Stimulated activated naive CD8-positive, alpha-beta T cell treated with anti-CD3 and anti-CD28 coated beads, Interleukin-15, Interleukin-2, amounts not matched to agents 100 ng/mL and 50 ng/mL, for 24 hours (primary cell): ENCODE data around the gene SPDYA.

ENCODE experiments used
- H3K27ac Mint-ChIP-seq: one replicate; pipeline ENCODE4 v1.8.0; 2021; ENCODE audit warnings: mild to moderate bottlenecking, mixed read lengths
- H3K27me3 Mint-ChIP-seq: one replicate; pipeline ENCODE4 v1.8.0; 2021; ENCODE audit warnings: mixed read lengths
- H3K36me3 Mint-ChIP-seq: one replicate; pipeline ENCODE4 v1.8.0; 2021; ENCODE audit warnings: low read depth, mixed read lengths
- H3K4me1 Mint-ChIP-seq: one replicate; pipeline ENCODE4 v1.8.0; 2021; ENCODE audit warnings: low read depth, mixed read lengths
- H3K4me3 Mint-ChIP-seq: one replicate; pipeline ENCODE4 v1.8.0; 2021; ENCODE audit warnings: mild to moderate bottlenecking, mixed read lengths
- H3K9me3 Mint-ChIP-seq: one replicate; pipeline ENCODE4 v1.8.0; 2021; ENCODE audit warnings: mixed read lengths

SPDYA gene

DNA sequence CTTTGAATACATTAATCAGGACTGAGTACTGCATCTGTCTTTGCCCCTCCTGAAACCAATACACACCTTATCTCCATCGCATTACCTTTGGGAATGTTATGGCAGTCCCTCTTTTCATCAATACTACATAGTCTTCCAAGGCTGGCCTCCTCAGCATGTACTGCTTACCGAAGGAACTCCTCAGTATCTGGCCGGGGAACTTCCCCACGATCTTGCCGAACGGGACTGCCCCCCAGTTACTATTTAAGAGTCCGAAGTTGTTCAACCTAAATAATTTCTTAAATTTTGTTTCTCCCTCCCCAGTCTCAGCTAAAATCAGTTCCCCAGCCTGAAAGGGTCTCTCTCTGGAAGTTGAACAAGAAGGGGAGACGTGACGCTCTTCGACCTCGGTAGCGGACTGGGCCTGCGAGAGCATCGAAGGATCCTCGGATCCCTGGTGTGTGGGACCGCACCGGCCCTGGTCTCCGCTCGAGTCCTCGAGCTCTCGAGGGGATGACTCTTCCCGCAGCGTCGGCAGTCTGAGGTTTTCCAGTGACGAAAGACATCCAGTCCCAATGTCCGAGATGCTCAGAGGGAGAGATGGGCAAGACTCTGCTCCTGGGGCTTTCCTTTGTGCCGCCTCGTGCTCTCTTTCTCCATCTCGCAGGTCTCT is 59.0 kb downstream of the SPDYA start:
- peaks cover 50% of the 10 kb centered on the region for H3K4me1 Mint-ChIP-seq
- peak overlapping the region; percentile 99 for H3K4me3 Mint-ChIP-seq
- H3K27me3 Mint-ChIP-seq = no peaks in the 10 kb centered on the region
- H3K9me3 Mint-ChIP-seq = no peaks in the 10 kb centered on the region
- H3K36me3 Mint-ChIP-seq = peaks cover 17% of the 10 kb centered on the region
- H3K27ac Mint-ChIP-seq = peak overlapping the region; percentile 96

DNA sequence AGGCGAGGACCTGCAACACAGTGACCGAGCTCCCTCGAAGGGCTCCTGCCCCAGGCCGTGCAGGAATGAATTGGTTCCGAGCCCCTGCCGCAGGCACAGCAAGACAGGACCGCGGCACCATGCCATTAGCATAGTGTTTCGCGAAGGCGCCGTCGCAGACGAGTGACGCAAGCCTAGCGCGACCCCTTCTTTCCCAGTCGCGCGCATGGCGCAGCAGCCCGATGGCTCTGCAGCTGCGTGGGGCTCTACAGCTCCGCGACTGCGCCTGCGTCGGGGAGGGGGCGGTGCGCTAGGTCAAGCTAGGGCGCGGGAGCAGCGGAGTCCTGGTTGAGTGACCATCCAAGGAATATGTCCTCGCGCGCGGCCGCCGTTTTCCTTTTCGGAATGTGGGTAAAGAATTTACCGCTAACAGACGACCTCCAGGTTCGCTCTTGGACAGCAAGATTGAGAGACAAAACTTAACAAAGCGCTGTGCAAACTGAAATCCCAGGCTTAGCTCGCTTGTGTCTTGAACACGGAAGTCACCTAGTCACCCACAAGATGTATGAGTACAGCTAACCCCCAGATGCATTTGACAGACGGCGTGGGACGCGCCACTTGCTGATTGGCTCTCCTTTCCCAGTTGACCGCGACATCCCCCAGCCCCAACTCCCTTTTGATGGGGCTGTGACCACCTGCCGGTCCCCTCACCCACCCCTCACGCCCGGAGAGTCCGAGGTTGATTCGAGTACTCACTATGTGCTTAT is 59.7 kb downstream of the SPDYA start, which contains the start of gene TRMT61B:
Gene TRMT61B, minus strand, starts transcription at position 164 of the 746 bp plus-strand sequence. Its CDS starts 32 bp downstream, at position 132.
- Mint-ChIP-seq H3K36me3 (peaks cover 12% of the 10 kb centered on the region), H3K4me1 (peaks cover 43% of the 10 kb centered on the region), H3K27ac (peak within 1 kb of the TSS; percentile 96), H3K4me3 (peak within 1 kb of the TSS; percentile 99), H3K27me3 (no peaks in the 10 kb centered on the region), H3K9me3 (no peaks in the 10 kb centered on the region)

DNA sequence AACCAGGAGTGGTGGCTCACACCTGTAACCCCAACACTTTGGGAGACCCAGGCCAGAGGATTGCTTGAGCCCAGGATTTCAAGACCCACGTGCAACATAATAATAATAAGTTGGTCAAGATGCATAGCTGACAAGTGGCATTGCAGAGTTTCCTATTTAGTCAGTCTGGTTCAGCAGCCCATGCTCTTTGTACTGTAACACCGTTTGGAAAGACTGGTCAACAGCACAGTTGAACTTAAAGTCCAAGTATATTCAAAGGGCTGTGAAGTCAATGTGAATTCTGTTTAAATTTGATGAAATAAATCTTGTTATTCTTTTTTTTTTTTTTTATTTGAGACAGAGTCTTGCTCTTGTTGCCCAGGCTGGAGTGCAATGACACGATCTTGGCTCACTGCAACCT is 61.0 kb downstream of the SPDYA start:
- H3K27ac Mint-ChIP-seq = no peak overlapping the region
- H3K9me3 Mint-ChIP-seq = no peaks in the 10 kb centered on the region
- H3K36me3 Mint-ChIP-seq = peaks cover 11% of the 10 kb centered on the region
- peaks cover 34% of the 10 kb centered on the region for H3K4me1 Mint-ChIP-seq
- peaks cover 6% of the 10 kb centered on the region for H3K27me3 Mint-ChIP-seq
- H3K4me3 Mint-ChIP-seq = no peak overlapping the region

GRCh38 chr2:28880193-28880592 is 69.6 kb downstream of the SPDYA start:
- Mint-ChIP-seq H3K27ac (no peak overlapping the region), H3K4me3 (no peak overlapping the region), H3K36me3 (no peaks in the 10 kb centered on the region), H3K9me3 (no peaks in the 10 kb centered on the region), H3K4me1 (no peaks in the 10 kb centered on the region), H3K27me3 (peaks cover 25% of the 10 kb centered on the region)

DNA sequence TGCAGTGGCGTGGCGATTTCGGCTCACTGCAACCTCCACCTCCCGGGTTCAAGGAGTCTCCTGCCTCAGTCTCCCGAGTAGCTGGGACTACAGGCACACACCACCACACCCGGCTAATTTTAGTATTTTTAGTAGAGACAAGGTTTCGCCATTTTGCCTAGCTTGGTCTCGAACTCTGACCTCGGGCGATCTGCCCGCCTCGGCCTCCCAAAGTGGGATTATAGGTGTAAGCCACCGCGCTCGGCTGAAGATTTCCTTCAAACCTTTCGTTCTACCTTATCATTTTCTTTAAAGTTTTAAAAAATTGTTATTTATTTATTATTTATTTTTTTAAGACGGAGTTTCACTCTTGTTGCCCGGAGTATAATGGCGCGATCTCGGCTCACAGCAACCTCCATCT is 82.9 kb downstream of the SPDYA start:
- H3K36me3 Mint-ChIP-seq = peaks cover 33% of the 10 kb centered on the region
- no peak overlapping the region for H3K27ac Mint-ChIP-seq
- no peaks in the 10 kb centered on the region for H3K27me3 Mint-ChIP-seq
- H3K4me1 Mint-ChIP-seq = peaks cover 31% of the 10 kb centered on the region
- no peaks in the 10 kb centered on the region for H3K9me3 Mint-ChIP-seq
- H3K4me3 Mint-ChIP-seq = peak overlapping the region; percentile 35

DNA sequence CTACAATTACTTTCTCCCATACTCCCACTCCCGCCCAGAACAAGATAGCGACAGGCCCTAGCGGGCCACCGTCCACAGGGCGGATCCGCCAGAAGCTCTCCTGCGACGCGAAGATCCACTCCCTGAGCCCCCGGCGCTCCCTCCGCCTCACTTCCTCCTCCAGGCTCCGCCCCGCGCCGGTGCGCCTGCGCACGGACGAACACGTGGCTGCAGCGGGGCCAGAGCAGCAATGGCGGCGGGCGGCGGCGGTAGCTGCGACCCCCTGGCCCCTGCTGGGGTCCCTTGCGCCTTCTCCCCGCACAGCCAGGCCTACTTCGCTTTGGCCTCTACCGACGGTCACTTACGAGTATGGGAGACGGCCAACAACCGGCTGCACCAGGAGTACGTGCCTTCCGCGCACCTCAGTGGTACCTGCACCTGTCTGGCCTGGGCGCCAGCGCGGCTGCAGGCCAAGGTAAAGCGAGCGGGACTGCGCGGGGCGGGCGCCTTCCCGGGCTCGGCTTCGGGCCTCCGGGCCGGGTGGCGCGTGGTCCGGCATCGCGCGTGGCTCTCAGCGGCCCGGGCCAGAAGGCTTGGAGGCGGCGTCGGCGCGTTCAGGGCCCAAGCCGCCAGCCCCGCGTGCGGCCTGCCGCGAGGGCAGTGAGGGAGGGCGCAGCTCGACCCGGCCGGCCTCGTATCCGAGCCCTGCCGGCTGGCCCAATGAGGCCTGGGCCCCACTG is 84.0 kb downstream of the SPDYA start, which contains the start of gene WDR43:
Gene WDR43, plus strand, starts transcription at position 198 of the 719 bp plus-strand sequence. Its CDS starts 32 bp downstream, at position 230.
- H3K27me3 Mint-ChIP-seq = no peaks in the 10 kb centered on the region
- peaks cover 42% of the 10 kb centered on the region for H3K4me1 Mint-ChIP-seq
- peak within 1 kb of the TSS; percentile 99 for H3K27ac Mint-ChIP-seq
- peaks cover 45% of the 10 kb centered on the region for H3K36me3 Mint-ChIP-seq
- H3K4me3 Mint-ChIP-seq = peak within 1 kb of the TSS; percentile 98
- H3K9me3 Mint-ChIP-seq = no peaks in the 10 kb centered on the region

DNA sequence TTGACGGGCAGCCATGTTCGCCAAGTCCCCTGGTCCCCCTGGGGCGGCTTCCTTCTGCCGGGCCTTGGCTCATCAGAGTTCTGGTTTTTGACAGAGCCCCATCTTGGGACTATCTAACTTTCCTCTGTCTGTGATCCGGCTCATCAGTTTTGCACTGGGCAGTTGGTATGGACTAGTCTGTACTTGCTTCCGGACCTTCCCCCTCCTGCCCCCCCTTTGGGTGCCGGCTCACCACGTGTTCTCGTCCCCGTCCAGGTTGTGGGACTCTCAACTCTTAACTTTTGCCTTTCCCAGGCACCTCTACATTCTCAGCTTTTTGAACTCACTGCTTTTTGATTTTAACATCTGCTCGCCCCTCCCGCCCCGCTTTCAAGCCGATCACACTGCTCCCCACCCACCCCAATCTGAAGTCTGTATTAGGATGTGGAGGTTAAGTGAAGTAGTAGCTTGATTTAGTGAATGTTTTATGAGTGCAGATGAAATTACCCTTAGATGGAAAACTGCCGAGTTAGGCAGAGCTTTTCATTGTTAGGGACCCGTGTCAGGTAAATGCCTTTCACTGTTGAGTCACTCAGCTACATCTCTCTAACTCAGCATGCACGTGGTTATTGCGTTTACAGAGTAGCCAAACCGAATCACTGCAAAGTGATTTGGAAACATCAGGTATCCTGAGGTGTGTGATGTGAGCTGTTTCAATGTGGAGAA is 84.7 kb downstream of the SPDYA start:
- H3K36me3 Mint-ChIP-seq = peaks cover 49% of the 10 kb centered on the region
- peaks cover 49% of the 10 kb centered on the region for H3K4me1 Mint-ChIP-seq
- H3K9me3 Mint-ChIP-seq = no peaks in the 10 kb centered on the region
- H3K27ac Mint-ChIP-seq = peak overlapping the region; percentile 99
- peak overlapping the region; percentile 98 for H3K4me3 Mint-ChIP-seq
- H3K27me3 Mint-ChIP-seq = no peaks in the 10 kb centered on the region

DNA sequence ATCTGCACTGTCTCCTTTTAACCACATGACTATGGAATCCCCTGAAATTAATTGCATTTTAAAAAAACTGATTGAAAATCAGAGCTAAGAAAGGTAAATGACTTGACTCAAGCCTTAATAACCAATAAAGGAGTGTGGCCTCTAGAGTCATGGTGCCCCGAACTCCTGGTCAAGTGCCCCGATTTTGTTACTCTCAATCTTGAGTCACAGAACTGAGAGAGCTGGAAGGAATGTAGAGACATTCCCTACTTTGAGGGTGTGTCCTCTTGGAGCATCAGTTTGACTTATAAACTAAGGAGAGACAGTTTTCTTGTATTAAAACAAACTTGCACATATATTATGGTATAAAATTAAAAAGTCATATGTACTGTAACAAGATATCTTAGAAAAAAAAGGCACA is 86.3 kb downstream of the SPDYA start:
- Mint-ChIP-seq H3K4me1 (peaks cover 62% of the 10 kb centered on the region), H3K27me3 (no peaks in the 10 kb centered on the region), H3K36me3 (peaks cover 64% of the 10 kb centered on the region), H3K4me3 (peak overlapping the region; percentile 98), H3K9me3 (no peaks in the 10 kb centered on the region), H3K27ac (peak overlapping the region; percentile 45)

DNA sequence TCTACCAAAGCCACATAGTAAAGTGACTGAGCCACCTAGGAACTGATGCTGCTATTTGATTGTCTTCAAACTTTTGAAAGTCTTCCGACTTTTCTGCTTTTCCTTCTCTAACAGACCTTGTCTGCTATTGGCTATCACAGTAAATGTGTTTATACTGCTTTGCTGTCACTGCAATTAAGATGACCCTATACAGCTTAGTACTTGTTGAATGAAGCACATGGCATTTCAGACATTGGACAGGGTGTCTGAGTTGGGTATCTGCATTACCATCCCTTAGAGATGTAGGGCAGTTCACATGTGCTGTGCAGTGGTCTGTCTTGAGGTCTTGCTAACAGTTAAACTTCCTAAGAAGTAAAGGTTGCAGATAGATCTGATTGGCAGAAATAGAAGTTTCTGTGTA is 87.4 kb downstream of the SPDYA start:
- Mint-ChIP-seq H3K36me3 (peaks cover 74% of the 10 kb centered on the region), H3K4me3 (peak overlapping the region; percentile 98), H3K4me1 (peaks cover 67% of the 10 kb centered on the region), H3K27ac (peak overlapping the region; percentile 85), H3K9me3 (no peaks in the 10 kb centered on the region), H3K27me3 (no peaks in the 10 kb centered on the region)
